NCI-H345 treated with DMSO at 0.1 percent for 48 hours (cell line): ENCODE results near the gene CHI3L1.
"Not testable (repeated sequence)": the region's sequence is repeated elsewhere in the genome, so short reads cannot be mapped to it uniquely, and the experiment has no call there.

ENCODE experiments used
- DNase-seq: peaks from one replicate; lab custom pipeline; 2025; ENCODE audit not compliant: unreplicated experiment; lab: John Stamatoyannopoulos, UW

Gene CHI3L1

DNA sequence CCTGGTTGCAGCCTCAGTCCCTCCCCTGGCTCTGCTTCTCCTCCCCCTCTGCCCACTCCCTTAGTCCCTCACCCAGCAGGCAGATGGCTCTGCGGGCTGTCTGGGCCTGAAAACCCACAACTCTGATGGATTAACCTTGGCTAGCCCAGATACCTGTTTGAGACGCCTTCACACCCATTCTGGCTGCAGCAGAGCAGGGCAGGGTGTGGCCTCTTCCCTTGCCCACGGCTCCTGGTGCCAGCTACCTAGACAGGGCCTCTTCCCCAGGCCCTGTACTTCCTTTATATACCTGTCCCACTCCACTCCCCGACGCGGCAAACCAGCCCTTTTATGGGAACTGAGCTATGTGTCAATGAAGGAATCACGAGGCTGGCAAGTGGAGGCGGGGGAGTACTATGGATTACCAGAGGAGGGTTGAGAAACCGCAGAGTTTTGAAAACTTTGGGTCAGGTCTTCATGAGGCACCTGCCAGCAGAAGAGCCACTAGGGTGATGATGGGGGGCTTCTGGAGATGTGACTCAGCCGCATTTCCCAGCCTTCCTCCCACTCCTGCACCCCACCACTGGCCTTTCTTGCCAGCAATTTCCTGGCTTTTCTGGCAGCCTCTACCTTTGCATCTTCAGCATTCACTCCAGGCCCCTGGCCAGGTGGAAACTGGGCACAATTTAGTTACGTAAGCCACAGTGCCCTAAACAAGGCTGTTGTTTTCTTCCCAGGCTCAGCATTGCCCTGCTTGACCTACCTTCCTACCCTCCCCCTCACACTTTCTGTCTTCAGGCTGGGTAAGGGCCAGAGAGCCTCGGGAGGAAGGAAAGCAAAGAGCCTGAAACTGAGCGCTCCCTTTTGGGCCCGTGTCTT, at the start of gene CHI3L1:
TSS of gene CHI3L1 (minus strand) at position 259 of the 858 bp plus-strand sequence. CDS start at position 178, 81 bp downstream.
- DNase-seq, result no peak

- DNase-seq, result not testable (repeated sequence)
Observed at GRCh38 chr1:203234901-203235300, 48.4 kb upstream of the CHI3L1 start.

- DNase-seq, result no peak
Observed at GRCh38 chr1:203229471-203230135, 43.1 kb upstream of the CHI3L1 start, which contains the start of gene CHIT1. TSS of gene CHIT1 (minus strand) at chr1:203229673. CDS start at chr1:203229636, 37 bp downstream.

GRCh38 chr1:203228670-203229069, 42.2 kb upstream of the CHI3L1 start:
- no peak for DNase-seq

DNA sequence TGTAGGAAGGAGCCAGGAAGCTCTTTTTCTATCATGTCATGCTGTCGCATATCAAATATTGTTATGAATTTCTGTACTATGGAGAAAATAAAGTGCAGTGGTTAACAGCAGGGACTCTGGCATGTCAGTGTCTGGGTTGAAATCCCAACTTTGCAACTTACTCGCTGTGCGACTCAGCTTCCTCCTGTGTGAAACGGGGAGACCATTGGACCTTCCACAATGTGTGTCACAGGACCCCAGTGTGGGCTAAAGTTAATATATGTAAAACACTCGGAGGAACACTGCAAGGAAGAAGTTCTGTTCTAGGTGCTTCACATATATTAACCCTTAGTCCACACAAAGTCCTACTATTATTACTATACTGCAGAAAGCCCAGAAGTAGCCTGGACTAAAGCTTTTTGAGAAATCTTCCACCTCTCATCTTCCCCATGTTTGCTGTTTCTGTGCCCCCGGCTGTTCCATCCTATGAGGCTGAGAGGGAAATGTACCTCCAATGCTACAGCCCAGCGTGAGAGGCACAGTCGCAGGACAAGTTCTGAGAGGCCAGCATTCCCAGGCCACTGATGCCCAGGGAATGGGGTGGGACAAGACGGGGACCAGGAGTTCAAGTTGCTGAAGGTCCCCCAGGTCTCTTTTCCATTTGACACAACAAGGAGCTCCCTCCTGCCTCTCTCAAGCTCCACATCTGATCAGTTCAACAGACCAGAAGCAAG, 41.0 kb upstream of the CHI3L1 start:
- DNase-seq, result no peak

DNA sequence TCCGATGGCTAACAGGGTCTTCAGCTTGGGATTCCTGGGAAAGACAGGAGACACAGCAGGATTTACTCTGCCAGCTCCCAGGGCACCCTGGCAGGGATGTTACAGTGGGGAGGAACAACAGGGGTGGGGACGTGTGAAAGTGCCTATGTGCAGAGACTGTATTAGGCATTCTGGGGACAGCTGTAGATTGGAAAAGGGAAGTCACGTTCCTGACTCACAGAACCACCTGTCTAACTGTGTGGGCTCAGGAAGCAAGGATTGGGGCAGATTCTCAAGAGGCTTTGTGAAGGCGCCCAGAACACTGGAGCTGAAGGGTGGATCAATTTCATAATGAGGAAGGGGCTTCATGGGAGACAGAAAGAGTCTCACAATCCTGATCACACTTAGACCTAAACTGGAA, 38.6 kb upstream of the CHI3L1 start:
- no peak for DNase-seq

- DNase-seq, result no peak
Observed at GRCh38 chr1:203223012-203223775, 36.7 kb upstream of the CHI3L1 start.

DNA sequence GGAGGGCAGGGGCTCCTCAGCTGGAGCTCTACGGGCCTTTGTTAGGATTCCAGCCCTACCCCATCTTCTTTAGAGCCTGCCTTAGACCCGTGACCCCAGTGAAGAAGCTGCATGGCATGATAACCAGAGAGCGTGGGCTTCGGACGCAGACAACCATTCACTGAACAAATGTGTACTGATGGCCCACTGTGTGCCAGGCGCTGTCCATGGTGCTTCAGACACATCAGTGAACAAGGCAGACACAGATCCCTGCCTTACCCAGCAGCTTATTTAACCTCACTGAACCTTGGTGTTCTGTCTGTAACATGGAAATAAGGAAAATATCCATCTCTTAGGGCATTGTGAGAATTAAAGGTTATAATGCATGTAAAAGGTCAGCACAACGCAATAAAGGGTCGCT, 33.4 kb upstream of the CHI3L1 start:
- no peak for DNase-seq

DNA sequence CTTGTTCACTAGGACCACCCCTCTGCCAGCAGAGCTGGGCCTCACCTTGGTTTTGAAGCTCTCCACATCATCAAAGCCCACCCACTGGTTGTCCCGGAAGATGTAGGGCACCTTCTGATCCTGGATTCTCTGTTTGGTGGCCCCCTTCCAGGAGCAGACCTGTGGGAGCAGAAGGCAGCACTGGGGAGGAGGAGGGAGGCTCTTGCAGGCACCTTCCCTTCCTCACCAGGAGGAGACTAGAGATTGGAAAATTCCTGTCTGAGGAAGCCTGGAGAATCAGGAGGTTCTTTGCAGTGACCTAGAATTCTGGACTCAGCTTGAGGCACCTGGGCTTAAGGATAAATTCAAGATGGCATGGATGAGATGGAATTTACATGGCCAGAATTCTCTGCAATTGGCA, 32.7 kb upstream of the CHI3L1 start:
- no peak for DNase-seq

- DNase-seq, result no peak
Observed at GRCh38 chr1:203217668-203218067, 31.2 kb upstream of the CHI3L1 start.

DNA sequence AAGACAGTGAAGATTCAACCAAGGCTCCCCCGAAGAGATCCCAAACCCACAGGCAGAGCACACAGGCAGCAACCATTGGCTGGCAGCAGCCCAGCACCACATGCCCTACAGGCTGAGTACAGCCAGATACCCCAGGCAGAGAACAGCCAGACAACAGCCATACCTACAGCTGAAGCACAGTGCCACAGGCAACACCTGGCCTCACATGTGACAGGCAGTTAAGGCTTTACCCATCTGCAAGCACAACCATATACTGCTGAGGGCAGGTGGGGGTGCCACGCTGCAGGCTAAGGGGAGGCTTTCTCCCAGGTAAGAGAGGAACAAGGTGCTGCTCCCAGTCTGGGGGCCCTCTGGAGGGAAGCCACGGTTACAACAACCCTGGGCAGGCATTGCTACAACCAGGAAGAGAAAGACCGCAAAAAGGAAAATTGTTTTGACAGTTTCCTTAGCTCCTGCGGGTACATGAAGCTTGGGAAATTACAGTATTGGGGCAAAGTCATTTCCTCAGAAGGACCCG, 30.7 kb upstream of the CHI3L1 start:
- no peak for DNase-seq

GRCh38 chr1:203216274-203217138, 30.0 kb upstream of the CHI3L1 start:
- peak; percentile 50 for DNase-seq

DNA sequence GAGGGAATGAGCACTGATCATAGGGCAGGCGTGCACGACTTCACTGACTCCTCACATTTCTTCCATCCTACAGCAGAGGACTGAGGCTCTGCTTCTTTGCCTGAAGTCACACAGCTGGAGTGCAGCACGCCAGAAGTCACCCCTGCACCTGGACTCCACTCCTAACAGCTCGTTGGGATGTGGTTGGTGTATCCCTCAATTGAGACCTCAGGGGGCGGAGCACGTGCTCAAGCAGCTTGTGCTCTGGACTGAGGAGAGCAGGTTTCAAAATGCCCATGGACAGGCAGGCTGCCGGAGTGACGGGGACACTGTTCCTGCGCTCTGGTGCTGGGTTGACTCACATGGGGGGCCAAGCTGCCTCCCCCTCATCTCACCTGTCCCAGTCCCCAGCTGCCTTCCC, 29.1 kb upstream of the CHI3L1 start:
- DNase-seq, result no peak

- DNase-seq, result no peak
Observed at GRCh38 chr1:203214871-203215270, 28.4 kb upstream of the CHI3L1 start.

DNA sequence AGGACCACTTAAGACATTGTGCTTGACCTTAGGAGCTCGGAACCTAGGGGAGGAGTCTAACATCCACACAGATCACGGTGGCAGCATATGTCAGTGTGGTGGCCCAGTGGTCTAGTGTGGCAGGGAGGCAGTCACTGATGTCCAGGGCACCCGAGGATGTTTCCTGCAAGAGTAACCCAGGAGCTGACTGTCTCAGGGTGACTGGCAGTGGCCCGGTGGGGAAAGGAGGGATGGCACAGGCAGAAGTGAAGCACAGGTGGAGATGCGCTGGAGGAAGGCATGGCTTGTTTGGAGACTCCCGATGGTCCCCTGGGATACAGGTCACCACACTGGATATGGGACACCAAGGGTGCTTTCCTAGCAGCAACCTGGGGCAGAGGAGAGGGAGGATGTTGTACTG, 26.6 kb upstream of the CHI3L1 start:
- DNase-seq, result no peak

GRCh38 chr1:203211812-203212211, 25.3 kb upstream of the CHI3L1 start:
- no peak for DNase-seq

GRCh38 chr1:203210988-203211387, 24.5 kb upstream of the CHI3L1 start:
- no peak for DNase-seq

- DNase-seq, result no peak
Observed at GRCh38 chr1:203210350-203210749, 23.8 kb upstream of the CHI3L1 start.

DNA sequence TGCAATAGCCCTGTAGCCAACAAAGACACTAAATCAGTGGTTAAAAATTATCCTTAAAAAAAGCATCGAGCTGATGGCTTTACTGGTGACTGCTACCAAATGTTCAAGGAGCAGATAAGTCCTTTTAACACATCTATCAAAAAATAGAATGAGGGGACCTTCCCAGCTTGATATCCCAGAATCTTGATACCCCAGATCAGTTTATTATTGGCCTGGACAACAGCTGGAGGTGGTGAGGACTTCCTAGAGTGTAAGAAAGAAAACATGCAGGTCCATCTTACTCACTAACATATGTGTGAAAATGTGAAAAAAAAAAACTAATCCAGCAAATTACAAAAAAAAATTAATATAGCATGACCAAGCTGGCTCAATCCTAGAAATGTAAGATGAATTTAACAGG, 21.7 kb upstream of the CHI3L1 start:
- DNase-seq, result no peak

GRCh38 chr1:203207751-203208150, 21.2 kb upstream of the CHI3L1 start:
- DNase-seq, result no peak
